Endothelial cell of umbilical vein (primary cell): ENCODE data around the gene MOB1A. TPM values are rescaled to one million over a fixed set of nuclear protein-coding genes. Genes with fewer than 3 reads are reported as not detected.

Experiments
- BruUV-seq: library from RNA; stranded (reverse); fragments of 400-500 nt; replicated peaks from 2 replicates; lab custom pipeline; 2021; lab: Mats Ljungman, UMichigan
- CTCF ChIA-PET: fragments of 300-600, 350-600 bp; sonication (Branson Sonifier 250); formaldehyde crosslinking; loops from one replicate; lab custom pipeline; 2021; ENCODE audit warnings: antibody characterized with exemption, inconsistent platforms; lab: Charles Lee
- POLR2A ChIA-PET: fragments of 300-600, 350-600 bp; sonication (Branson Sonifier 250); formaldehyde crosslinking; loops from one replicate; lab custom pipeline; 2021; ENCODE audit warnings: antibody characterized with exemption, inconsistent platforms; lab: Charles Lee
- DNase-seq: peaks from one replicate; pipeline ENCODE4 v3.0.0-alpha.2; 2011; ENCODE audit warnings: low read depth, low spot score
- FAIRE-seq: peaks from 2 replicates; lab custom pipeline; 2011; peaks lifted over from hg19 to GRCh38; lab: Jason Lieb, UNC
- H2AFZ ChIP-seq: 2 replicates; pipeline ENCODE4 v1.6.0; 2012; ENCODE audit warnings: low read depth, low read length, control low read depth, inconsistent platforms
- H3K27ac ChIP-seq: 2 replicates; pipeline ENCODE4 v1.5.1; 2011; ENCODE audit warnings: low read depth, mild to moderate bottlenecking, control low read depth, low read length, moderate library complexity; ENCODE audit not compliant: insufficient read depth
- H3K27me3 ChIP-seq, 2 experiments: 2 replicates each; pipeline versions ENCODE4 v1.6.0 to v1.6.1; 2011; ENCODE audit warnings: low read length in 2 of 2, mixed read lengths in 1 of 2; ENCODE audit not compliant: control insufficient read depth in 2 of 2, insufficient read depth in 2 of 2
- H3K36me3 ChIP-seq, 2 experiments: 2 replicates in 1 of 2; 3 replicates in 1 of 2; pipeline ENCODE4 v1.5.1; 2011; ENCODE audit warnings: low read length in 2 of 2, mild to moderate bottlenecking in 1 of 2, moderate library complexity in 1 of 2; ENCODE audit not compliant: control insufficient read depth in 2 of 2, insufficient read depth in 2 of 2; ENCODE audit errors: extremely low read depth in 1 of 2
- H3K4me1 ChIP-seq: 3 replicates; pipeline ENCODE4 v1.5.1; 2011; ENCODE audit warnings: mild to moderate bottlenecking, low read length; ENCODE audit not compliant: control insufficient read depth, insufficient read depth; ENCODE audit errors: extremely low read depth
- H3K4me2 ChIP-seq: 2 replicates; pipeline ENCODE4 v1.6.1; 2011; ENCODE audit warnings: low read length, control low read depth, mixed read lengths; ENCODE audit not compliant: insufficient read depth
- H3K4me3 ChIP-seq, 3 experiments: fragments of 200-600 bp in 1 of 3; sonication (generic), shearing (Covaris generic) in 1 of 3; replicated peaks in 1 of 3; 2 replicates each; pipeline ENCODE4 v1.5.1; 2011 to 2016; ENCODE audit warnings: control low read depth in 3 of 3, low read length in 3 of 3, mild to moderate bottlenecking in 2 of 3, inconsistent platforms in 1 of 3, low read depth in 1 of 3, moderate library complexity in 1 of 3; ENCODE audit not compliant: insufficient read depth in 1 of 3
- H3K79me2 ChIP-seq: 2 replicates; pipeline ENCODE4 v1.6.0; 2012; ENCODE audit warnings: low read length, inconsistent platforms; ENCODE audit not compliant: control insufficient read depth, insufficient read depth
- H3K9ac ChIP-seq: replicated peaks from 2 replicates; pipeline ENCODE3; 2011; ENCODE audit warnings: low read length, control low read depth; ENCODE audit not compliant: insufficient read depth; ENCODE audit errors: extremely low read depth
- H3K9me1 ChIP-seq: replicated peaks from 3 replicates; pipeline ENCODE4 v1.6.0; 2011; ENCODE audit warnings: mild to moderate bottlenecking, low read length; ENCODE audit not compliant: control insufficient read depth, insufficient read depth; ENCODE audit errors: extremely low read depth
- H3K9me3 ChIP-seq: replicated peaks from 2 replicates; pipeline ENCODE4 v1.5.1; 2012; ENCODE audit warnings: low read length, inconsistent platforms; ENCODE audit not compliant: control insufficient read depth, insufficient read depth
- H4K20me1 ChIP-seq: replicated peaks from 2 replicates; pipeline ENCODE3; 2011; ENCODE audit warnings: mild to moderate bottlenecking, low read length; ENCODE audit not compliant: control insufficient read depth, insufficient read depth; ENCODE audit errors: extremely low read depth
- EZH2 ChIP-seq: IDR thresholded peaks from 2 replicates; pipeline ENCODE4 v1.6.1; 2012; ENCODE audit warnings: borderline replicate concordance, low read depth, mild to moderate bottlenecking, moderate library complexity, low read length, inconsistent platforms; ENCODE audit not compliant: severe bottlenecking
- FOS ChIP-seq: IDR thresholded peaks from 2 replicates; pipeline ENCODE4 v1.6.1; 2011; ENCODE audit warnings: mild to moderate bottlenecking, low read length, moderate library complexity, borderline replicate concordance; ENCODE audit not compliant: insufficient read depth
- GATA2 ChIP-seq: IDR thresholded peaks from 2 replicates; pipeline ENCODE4 v1.7.0; 2011; ENCODE audit warnings: low read depth, mild to moderate bottlenecking, moderate library complexity, mixed read lengths, low read length; ENCODE audit not compliant: insufficient read length, insufficient read depth
- JUN ChIP-seq: IDR thresholded peaks from 2 replicates; pipeline ENCODE4 v1.6.1; 2011; ENCODE audit warnings: borderline replicate concordance, low read depth; ENCODE audit not compliant: insufficient read length, insufficient read depth
- MYC ChIP-seq: IDR thresholded peaks from one replicate; pipeline ENCODE4 v1.6.1; 2011; ENCODE audit warnings: mild to moderate bottlenecking, low read depth, low read length
- POLR2A ChIP-seq: IDR thresholded peaks from 2 replicates; pipeline ENCODE4 v1.6.1; 2012; ENCODE audit warnings: low read depth, mild to moderate bottlenecking, control low read depth, low read length
- POLR2AphosphoS5 ChIP-seq: IDR thresholded peaks from 2 replicates; pipeline ENCODE4 v1.6.1; 2012; ENCODE audit warnings: low read depth, mild to moderate bottlenecking, control low read depth, low read length, moderate library complexity; ENCODE audit not compliant: insufficient read depth
- dilution Hi-C: fragments of 300-500 bp; cut with MboI; formaldehyde crosslinking; loops from one replicate; pipeline ENCODE4 v1.15.0; 2019; ENCODE audit warnings: low sequenced_read_pairs; ENCODE audit not compliant: extremely low pct_ligation_motif_present
- intact Hi-C: fragments of 100-400 bp; cut with micrococcal nuclease; formaldehyde crosslinking; loops from one replicate; pipeline ENCODE4 v1.10.0; 2022
- polyA plus RNA-seq, 4 experiments: library from polyadenylated mRNA; depleted of rRNA in 3 of 4; stranded (reverse) in 3 of 4; unstranded in 1 of 4; fragments of >200 nt; gene quantifications; 2 replicates each; pipeline versions ENCODE4 v1.2.1 to v1.2.3, GENCODE V29; 2011 to 2012; ENCODE audit warnings: missing spikeins in 1 of 4
- total RNA-seq: library from RNA; stranded (reverse); gene quantifications from 2 replicates; pipeline ENCODE4 v1.2.3, GENCODE V29; 2021
- TF ChIP-seq, protein P1 (sequence below): IDR thresholded peaks from 2 replicates; pipeline ENCODE4 v1.6.1; 2011; ENCODE audit not compliant: insufficient read depth, insufficient read length
- TF ChIP-seq, protein P2 (sequence below), 2 donors: IDR thresholded peaks; 1 replicate in 1 of 2; 2 replicates in 1 of 2; pipeline ENCODE4 v1.5.1; 2011; ENCODE audit warnings: low read length in 2 of 2, mild to moderate bottlenecking in 2 of 2, moderate library complexity in 2 of 2, control low read depth in 1 of 2, inconsistent platforms in 1 of 2, low read depth in 1 of 2; ENCODE audit not compliant: insufficient read depth in 1 of 2; ENCODE audit errors: extremely low read depth in 1 of 2

The MOB1A gene
- total and polyA plus RNA-seq, 2 donors (not counting 3 experiments of a cell fraction or from before 2014, with no cell fraction given): 25.3 to 112 TPM

DNA sequence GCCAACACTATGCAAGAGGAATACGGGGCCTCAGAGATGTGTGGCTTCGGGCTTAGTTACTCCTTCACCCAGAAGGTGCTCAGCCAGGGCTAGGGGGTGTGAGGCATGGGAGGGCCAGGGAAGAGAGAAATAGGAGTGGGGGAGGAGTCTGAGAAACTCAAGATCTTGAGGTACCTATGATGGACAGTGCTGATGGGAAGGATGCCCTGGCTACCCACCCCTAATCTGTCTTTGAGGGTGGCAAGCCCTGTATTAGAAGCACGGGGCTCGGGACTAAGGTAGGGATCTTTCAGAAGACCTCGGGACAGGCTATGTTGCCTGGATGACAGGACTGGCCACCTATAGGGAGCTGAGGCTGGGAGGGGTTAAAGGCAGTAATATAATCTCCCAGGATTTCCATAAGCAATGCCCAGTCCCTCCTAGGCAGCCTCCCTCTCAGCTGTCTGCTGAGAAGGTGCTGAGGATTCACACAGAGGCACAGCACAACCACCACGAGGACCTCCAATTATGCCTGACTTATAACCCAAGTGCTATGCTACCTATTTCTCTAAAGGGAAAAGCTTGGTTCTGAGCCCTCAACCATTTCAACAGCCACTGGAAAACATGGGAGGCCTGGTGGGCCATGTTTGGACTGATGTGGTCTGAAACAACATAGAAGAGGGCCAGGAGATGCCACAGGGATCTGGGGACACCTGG lies 43.1 kb upstream of the MOB1A start:
- no peak for DNase-seq
- dilution Hi-C loops (no loop called here), intact Hi-C loops (no loop called here)
- peaks cover 0 to 3% of the 10 kb centered on the region in 2 experiments for H3K36me3 ChIP-seq
- H3K9me1 ChIP-seq: no peaks in the 10 kb centered on the region
- H3K4me3 ChIP-seq: no peak overlapping the region
- no peak for FAIRE-seq
- no peak overlapping the region for H3K4me2 ChIP-seq
- no peaks in the 10 kb centered on the region for H3K4me1 ChIP-seq
- H3K9me3 ChIP-seq: no peaks in the 10 kb centered on the region
- H3K9ac ChIP-seq: no peak overlapping the region
- H3K27me3 ChIP-seq: no peaks in the 10 kb centered on the region
- no peak overlapping the region for H3K27ac ChIP-seq
- TF ChIP-seq POLR2AphosphoS5 (no peak), FOS (no peak), POLR2A (no peak), JUN (no peak), EZH2 (no peak), MYC (no peak), GATA2 (no peak)
- TF ChIP-seq, protein P1, sequence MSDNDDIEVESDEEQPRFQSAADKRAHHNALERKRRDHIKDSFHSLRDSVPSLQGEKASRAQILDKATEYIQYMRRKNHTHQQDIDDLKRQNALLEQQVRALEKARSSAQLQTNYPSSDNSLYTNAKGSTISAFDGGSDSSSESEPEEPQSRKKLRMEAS: no peak
- TF ChIP-seq, protein P2, sequence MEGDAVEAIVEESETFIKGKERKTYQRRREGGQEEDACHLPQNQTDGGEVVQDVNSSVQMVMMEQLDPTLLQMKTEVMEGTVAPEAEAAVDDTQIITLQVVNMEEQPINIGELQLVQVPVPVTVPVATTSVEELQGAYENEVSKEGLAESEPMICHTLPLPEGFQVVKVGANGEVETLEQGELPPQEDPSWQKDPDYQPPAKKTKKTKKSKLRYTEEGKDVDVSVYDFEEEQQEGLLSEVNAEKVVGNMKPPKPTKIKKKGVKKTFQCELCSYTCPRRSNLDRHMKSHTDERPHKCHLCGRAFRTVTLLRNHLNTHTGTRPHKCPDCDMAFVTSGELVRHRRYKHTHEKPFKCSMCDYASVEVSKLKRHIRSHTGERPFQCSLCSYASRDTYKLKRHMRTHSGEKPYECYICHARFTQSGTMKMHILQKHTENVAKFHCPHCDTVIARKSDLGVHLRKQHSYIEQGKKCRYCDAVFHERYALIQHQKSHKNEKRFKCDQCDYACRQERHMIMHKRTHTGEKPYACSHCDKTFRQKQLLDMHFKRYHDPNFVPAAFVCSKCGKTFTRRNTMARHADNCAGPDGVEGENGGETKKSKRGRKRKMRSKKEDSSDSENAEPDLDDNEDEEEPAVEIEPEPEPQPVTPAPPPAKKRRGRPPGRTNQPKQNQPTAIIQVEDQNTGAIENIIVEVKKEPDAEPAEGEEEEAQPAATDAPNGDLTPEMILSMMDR (IDR thresholded peaks at IDR 0.05; ENCODE audit: extremely low read depth in 1 of 2, insufficient read depth in 1 of 2, low read depth in 1 of 2, low read length in 2 of 2): no peak
- CTCF ChIA-PET: no interaction called here
- POLR2A ChIA-PET: no interaction called here
- no peaks in the 10 kb centered on the region for H4K20me1 ChIP-seq
- no peaks in the 10 kb centered on the region for H3K79me2 ChIP-seq
- BruUV-seq: no TSS peak
- H2AFZ ChIP-seq: no peak overlapping the region
